ENCODE measurements around the gene MTIF2.
"Not testable (repeated sequence)": the region's sequence is repeated elsewhere in the genome, so short reads cannot be mapped to it uniquely, and the experiment has no call there.

Gene MTIF2

GRCh38 chr2:55241582-55241981 is 27.4 kb downstream of the MTIF2 start:
- DNase-seq = not testable (repeated sequence)

GRCh38 chr2:55239656-55240222 is 29.3 kb downstream of the MTIF2 start:
- DNase-seq = no peak

DNA sequence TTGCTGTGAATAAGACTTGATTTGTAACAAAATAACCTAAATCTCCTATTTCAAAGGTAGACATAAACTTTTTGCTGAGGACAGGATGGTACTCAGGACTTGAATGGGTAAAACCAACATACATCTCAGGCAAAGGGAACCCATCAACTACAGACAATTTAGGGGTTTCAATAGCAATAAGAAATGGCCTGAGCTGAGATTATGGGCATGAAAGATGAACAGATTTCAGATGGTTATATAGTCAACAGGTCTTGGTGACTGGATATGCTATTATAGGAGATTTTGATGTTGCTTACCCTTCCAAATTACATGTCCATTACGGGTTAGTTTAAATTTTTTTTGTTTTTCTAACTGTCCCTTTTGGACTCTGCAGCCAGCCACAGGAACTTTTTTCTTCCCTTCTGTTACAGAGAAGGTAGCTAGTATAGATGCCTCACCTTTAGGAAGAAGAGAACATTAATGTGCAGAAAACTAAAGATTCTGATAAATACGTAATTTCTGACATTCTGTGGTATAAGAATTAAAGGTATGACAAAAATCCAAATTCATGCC is 32.0 kb downstream of the MTIF2 start:
- DNase-seq = no peak

- no peak for DNase-seq
Measured at GRCh38 chr2:55235724-55236538, 33.1 kb downstream of the MTIF2 start.

- DNase-seq = no peak
Measured at GRCh38 chr2:55233658-55233940, 35.4 kb downstream of the MTIF2 start.

GRCh38 chr2:55232863-55233657 is 36.0 kb downstream of the MTIF2 start:
- peak; percentile 34 for DNase-seq

DNA sequence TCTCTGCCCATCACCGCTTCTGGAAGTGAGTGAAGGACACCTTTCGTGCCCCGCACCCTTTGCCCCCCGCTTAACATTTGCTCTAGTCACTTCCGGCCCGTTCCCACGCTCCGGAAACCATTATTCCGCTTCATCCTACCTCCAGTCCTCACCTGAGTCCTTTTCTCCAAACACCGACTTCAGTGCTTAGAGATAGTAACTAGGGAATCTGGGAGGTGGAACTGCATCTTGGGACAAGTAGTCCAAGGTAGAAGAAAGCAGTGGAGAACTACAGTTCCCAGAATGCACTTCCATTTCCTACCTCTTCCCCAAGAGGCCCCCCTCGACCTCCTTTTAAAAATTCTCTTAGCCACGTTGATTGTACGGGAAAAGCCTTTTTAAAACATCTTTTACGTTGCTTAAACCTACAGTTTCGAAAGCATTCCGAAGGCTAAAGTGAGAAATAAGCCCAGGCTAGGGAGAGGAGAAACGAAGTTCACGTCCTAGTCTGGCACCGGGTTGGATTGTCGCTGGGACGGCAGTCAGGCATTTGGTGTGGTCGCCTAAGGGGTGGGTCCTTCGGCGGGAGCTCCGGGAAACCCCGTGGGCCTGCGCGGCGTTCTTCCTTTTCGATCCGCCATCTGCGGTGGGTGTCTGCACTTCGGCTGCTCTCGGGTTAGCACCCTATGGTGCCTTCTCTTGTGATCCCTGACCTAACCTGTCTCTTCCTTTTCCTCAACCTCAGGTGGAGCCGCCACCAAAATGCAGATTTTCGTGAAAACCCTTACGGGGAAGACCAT is 36.8 kb downstream of the MTIF2 start, which contains the start of the genes CLHC1 and RPS27A:
Gene CLHC1, minus strand, starts transcription at position 210 of the 779 bp plus-strand sequence. CDS start 9,882 bp downstream, outside the sequence.
Gene RPS27A, plus strand, starts transcription at position 605 of the 779 bp plus-strand sequence. Its CDS starts 137 bp downstream, at position 742.
- DNase-seq = peak; percentile 87

DNA sequence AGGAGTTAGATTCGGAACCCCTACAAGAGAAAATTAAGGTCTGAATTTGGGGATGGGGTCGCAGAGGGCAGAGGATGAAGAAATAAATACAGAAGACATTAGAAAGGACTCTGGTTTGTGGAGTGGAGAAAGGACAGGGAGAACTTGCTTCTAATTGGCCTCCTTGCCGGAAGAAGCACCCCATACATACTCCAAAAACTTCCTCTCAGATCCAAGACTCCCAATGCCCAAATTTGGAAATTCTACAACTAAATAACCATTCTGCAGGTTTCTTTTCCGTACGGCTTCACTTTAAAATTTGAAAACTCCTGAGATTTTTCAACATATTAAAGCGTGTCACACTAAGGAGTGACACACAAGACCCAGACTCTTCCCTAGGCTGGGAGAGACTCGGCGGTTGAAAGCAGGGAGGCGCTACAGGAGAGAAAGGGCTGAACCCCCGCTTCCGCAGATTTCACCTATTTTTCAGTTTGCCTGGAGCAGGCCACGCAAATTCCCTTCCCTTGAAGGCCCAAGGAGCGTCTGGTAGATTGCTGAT is 37.4 kb downstream of the MTIF2 start:
- no peak for DNase-seq

DNA sequence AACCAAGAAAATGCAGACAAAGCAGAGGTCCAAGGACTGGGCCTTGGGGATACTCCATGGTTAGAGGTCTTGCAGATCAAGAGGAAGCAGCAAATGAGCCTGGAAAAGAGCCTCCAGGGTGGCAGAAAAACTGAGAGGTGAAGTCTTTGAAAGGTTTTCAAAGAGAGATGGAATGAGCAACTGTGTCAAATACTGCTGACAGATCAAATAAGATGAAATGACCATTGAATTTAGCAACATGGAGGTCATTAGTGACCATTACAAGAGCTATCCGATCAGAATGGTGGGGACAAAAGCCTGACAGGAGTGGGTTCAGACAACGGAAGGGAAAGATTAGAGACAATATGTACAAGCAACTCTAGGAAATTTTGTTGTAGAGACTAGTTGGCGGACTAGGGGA is 38.5 kb downstream of the MTIF2 start:
- DNase-seq = no peak

DNA sequence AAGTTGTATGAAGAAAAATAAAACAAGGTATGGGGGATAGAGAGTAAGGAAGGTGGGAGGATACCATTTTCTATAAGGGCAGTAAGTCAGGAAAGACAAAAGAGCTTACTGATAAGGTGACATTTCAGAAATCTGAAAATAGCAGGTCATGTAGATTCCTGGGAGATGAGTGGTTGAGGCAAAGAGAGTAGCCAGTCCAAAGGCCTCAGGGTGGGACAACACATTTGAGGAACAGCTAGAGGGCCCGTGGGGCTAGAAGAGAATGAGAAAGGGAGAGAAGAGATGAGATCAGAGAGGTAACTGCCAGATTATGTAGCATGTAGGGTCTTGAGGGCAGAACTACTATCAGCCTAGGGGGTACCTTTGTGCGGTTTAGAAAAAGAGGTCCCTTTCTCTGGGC is 39.8 kb downstream of the MTIF2 start:
- no peak for DNase-seq

- no peak for DNase-seq
Measured at GRCh38 chr2:55228226-55228563, 40.8 kb downstream of the MTIF2 start.

GRCh38 chr2:55227437-55228225 is 41.4 kb downstream of the MTIF2 start:
- DNase-seq = not testable (repeated sequence)

DNA sequence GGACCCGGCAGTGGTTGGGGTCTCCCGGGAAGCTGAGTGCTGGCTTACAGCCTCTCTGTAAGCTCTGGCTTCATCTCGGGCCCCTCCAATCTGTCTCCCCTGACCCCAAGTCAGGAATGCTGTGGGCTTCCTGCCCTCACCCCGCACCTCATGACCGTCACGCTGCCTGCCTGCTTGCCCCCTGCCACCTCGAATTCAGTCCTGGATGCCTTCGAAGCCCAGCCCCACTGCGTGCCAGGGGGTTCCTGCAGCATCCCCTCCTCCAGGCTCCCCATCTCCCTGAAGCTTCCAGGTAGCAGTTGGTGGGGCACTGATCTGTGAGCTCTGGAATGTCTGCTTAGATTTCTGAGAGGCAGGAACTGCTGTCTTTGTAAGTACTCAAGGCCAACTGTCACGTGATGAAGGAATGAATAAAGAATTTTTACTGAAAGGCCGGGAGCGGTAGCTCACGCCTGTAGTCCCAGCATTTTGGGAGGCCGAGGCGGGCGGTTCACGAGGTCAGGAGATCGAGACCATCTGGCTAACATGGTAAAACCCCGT is 43.5 kb downstream of the MTIF2 start:
- no peak for DNase-seq

GRCh38 chr2:55224761-55225261 is 44.2 kb downstream of the MTIF2 start:
- no peak for DNase-seq

- DNase-seq = no peak
Measured at GRCh38 chr2:55223958-55224760, 44.9 kb downstream of the MTIF2 start.

DNA sequence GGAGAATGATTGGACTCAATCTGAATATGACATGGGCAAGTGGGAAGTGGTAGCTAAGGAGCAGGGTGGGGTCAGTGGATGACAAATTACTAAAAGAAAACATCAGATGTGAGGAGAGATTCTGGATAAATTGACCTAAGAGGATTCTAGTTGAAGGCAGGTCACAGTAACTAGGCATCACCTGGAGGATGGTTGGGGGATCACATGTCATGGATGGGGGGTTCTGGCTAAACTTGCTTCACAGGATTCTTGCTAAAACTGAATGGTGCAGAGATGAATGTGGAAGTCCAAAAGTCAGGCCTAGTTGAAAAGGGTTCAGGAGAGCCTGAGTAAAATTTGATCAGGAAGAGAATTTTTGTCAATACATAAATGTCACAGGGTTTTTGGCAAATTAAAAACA is 55.2 kb downstream of the MTIF2 start:
- no peak for DNase-seq

- DNase-seq = no peak
Measured at GRCh38 chr2:55204950-55205349, 64.1 kb downstream of the MTIF2 start.

DNA sequence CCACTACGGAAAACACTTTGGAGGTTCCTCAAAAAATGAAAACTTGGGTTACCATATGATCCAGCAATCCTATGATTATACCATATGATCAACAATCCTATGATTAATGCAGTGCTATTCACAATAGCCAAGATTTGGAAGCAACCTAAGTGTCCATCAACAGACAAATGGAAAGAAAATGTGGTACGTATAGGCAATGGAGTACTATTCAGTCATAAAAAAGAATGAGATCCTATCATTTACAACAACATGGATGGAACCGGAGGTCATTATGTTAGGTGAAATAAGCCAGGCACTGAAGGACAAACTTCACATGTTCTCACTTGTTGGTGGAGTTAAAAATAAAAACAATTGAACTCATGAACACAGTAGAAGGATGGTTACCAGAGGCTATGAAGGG is 64.5 kb downstream of the MTIF2 start:
- DNase-seq = no peak

- no peak for DNase-seq
Measured at GRCh38 chr2:55200416-55200815, 68.6 kb downstream of the MTIF2 start.

- DNase-seq = no peak
Measured at GRCh38 chr2:55196526-55196925, 72.5 kb downstream of the MTIF2 start.
